ENCODE data around the gene CD1E.

GRCh38 chr1:158354255-158354654 is 561 bp downstream of the CD1E start:
- TF ChIP-seq CTCF (tag by site-specific recombination; IDR thresholded peaks at IDR 0.05): no peak
- no peak for TF ChIP-seq ZNF37A (tag by site-specific recombination; IDR thresholded peaks at IDR 0.05)
- TF ChIP-seq PRDM10 (tag by site-specific recombination; IDR thresholded peaks at IDR 0.05): no peak
